Left renal pelvis (tissue), 4 donors: ENCODE results near the gene SASH1. TPM values are rescaled to one million over a fixed set of nuclear protein-coding genes. Genes with fewer than 3 reads are reported as not detected.

Experiments
- DNase-seq, 4 donors: peaks; one replicate each; pipeline ENCODE4 v3.0.0-alpha.2; 2013; ENCODE audit warnings: low read depth in 4 of 4, low spot score in 3 of 4
- polyA plus RNA-seq, 4 donors: library from polyadenylated mRNA; unstranded; fragments of 120-200 nt; gene quantifications; one replicate each; pipeline ENCODE4 v1.2.1, GENCODE V29; 2013; ENCODE audit not compliant: insufficient read length in 4 of 4

The SASH1 gene
- polyA plus RNA-seq = 10 to 100 TPM; 20.0 to 34.2 (median 27.9) TPM

GRCh38 chr6:148342350-148343046 is at the start of gene SASH1:
Gene SASH1 (plus strand): TSS chr6:148342838. CDS start chr6:148343068, 230 bp downstream.
- DNase-seq = peak; percentile 71 to 76 (median 73)

- peak in 1 of 4 donors; percentile 20 for DNase-seq
Observed at GRCh38 chr6:148293181-148293995, 49.2 kb upstream of the SASH1 start.

GRCh38 chr6:148294059-148294458 is 48.6 kb upstream of the SASH1 start:
- DNase-seq = no peak

GRCh38 chr6:148295261-148295887 is 47.3 kb upstream of the SASH1 start:
- no peak for DNase-seq

- no peak for DNase-seq
Observed at GRCh38 chr6:148296771-148297170, 45.9 kb upstream of the SASH1 start.

- no peak for DNase-seq
Observed at GRCh38 chr6:148298683-148299082, 44.0 kb upstream of the SASH1 start.

GRCh38 chr6:148303616-148304015 is 39.0 kb upstream of the SASH1 start:
- DNase-seq = no peak

- no peak for DNase-seq
Observed at GRCh38 chr6:148304976-148305375, 37.7 kb upstream of the SASH1 start.

GRCh38 chr6:148306286-148306685 is 36.4 kb upstream of the SASH1 start:
- DNase-seq = no peak

GRCh38 chr6:148307405-148307804 is 35.2 kb upstream of the SASH1 start:
- DNase-seq = no peak

- no peak for DNase-seq
Observed at GRCh38 chr6:148309301-148309700, 33.3 kb upstream of the SASH1 start.

GRCh38 chr6:148311966-148312669 is 30.5 kb upstream of the SASH1 start:
- DNase-seq = no peak

GRCh38 chr6:148313488-148313887 is 29.1 kb upstream of the SASH1 start:
- no peak for DNase-seq

GRCh38 chr6:148316308-148316707 is 26.3 kb upstream of the SASH1 start:
- no peak for DNase-seq

- no peak for DNase-seq
Observed at GRCh38 chr6:148317051-148317450, 25.6 kb upstream of the SASH1 start.

GRCh38 chr6:148317739-148318138 is 24.9 kb upstream of the SASH1 start:
- no peak for DNase-seq

GRCh38 chr6:148322704-148323103 is 19.9 kb upstream of the SASH1 start:
- no peak for DNase-seq

GRCh38 chr6:148323344-148323743 is 19.3 kb upstream of the SASH1 start:
- no peak for DNase-seq

GRCh38 chr6:148324297-148324985 is 18.2 kb upstream of the SASH1 start:
- no peak for DNase-seq
